ENCODE measurements around the gene TFIP11.

DNA sequence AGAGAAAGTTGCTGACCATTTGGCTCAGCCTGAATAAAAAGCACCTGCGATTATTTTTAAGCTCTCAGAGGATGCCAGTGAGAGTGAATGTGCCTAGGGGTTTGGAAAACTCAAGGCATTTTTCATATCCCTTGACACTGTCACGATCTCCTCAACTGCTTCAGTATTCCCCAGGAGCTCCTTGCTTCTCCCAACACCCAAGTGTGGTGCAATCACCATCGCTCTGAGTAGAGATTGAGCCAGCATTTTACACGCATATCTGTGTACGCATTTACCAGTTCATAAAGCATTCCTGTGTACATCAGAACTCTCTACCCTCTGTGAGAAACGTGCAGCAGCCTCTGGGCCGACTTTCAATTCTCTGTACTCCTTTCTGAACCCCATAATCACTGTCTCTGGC lies 27.3 kb downstream of the TFIP11 start:
- no peak for TF ChIP-seq RAD21 (conservative IDR thresholded peaks at IDR 0.05 in 1 of 2, IDR thresholded peaks at IDR 0.05 in 1 of 2)
- TF ChIP-seq, protein P1, sequence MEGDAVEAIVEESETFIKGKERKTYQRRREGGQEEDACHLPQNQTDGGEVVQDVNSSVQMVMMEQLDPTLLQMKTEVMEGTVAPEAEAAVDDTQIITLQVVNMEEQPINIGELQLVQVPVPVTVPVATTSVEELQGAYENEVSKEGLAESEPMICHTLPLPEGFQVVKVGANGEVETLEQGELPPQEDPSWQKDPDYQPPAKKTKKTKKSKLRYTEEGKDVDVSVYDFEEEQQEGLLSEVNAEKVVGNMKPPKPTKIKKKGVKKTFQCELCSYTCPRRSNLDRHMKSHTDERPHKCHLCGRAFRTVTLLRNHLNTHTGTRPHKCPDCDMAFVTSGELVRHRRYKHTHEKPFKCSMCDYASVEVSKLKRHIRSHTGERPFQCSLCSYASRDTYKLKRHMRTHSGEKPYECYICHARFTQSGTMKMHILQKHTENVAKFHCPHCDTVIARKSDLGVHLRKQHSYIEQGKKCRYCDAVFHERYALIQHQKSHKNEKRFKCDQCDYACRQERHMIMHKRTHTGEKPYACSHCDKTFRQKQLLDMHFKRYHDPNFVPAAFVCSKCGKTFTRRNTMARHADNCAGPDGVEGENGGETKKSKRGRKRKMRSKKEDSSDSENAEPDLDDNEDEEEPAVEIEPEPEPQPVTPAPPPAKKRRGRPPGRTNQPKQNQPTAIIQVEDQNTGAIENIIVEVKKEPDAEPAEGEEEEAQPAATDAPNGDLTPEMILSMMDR (IDR thresholded peaks at IDR 0.05) = no peak
- TF ChIP-seq, protein P2, sequence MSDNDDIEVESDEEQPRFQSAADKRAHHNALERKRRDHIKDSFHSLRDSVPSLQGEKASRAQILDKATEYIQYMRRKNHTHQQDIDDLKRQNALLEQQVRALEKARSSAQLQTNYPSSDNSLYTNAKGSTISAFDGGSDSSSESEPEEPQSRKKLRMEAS (IDR thresholded peaks at IDR 0.05) = no peak
- TF ChIP-seq, protein P3, sequence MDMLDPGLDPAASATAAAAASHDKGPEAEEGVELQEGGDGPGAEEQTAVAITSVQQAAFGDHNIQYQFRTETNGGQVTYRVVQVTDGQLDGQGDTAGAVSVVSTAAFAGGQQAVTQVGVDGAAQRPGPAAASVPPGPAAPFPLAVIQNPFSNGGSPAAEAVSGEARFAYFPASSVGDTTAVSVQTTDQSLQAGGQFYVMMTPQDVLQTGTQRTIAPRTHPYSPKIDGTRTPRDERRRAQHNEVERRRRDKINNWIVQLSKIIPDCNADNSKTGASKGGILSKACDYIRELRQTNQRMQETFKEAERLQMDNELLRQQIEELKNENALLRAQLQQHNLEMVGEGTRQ (IDR thresholded peaks at IDR 0.05) = no peak

Data from A549 (cell line).